Suprapubic skin (tissue), 3 donors: ENCODE data around the gene MTIF3.

Source experiments
- CTCF ChIP-seq, 2 donors: fragments of 200-600 bp in 1 of 2; fragments of 450-650 bp in 1 of 2; sonication (generic) in 1 of 2; IDR thresholded peaks; one replicate each; pipeline ENCODE4 v1.5.1; 2016 to 2019; ENCODE audit warnings: antibody characterized with exemption in 2 of 2, mild to moderate bottlenecking in 1 of 2, moderate library complexity in 1 of 2
- EP300 ChIP-seq: sonication (generic); formaldehyde crosslinking; IDR thresholded peaks from one replicate; pipeline ENCODE4 v1.6.1; 2017; ENCODE audit warnings: antibody characterized with exemption

GRCh38 chr13:27493981-27494380 is 43.6 kb upstream of the MTIF3 start:
- TF ChIP-seq EP300 (no peak), CTCF (IDR thresholded peaks at IDR 0.05) (no peak)
